Dermis blood vessel endothelial cell (primary cell): ENCODE measurements around the gene BBLN. TPM values are rescaled to one million over a fixed set of nuclear protein-coding genes. Genes with fewer than 3 reads are reported as not detected.

ENCODE experiments used
- DNase-seq: peaks from one replicate; pipeline ENCODE4 v3.0.0; 2010
- total RNA-seq: library from RNA; depleted of rRNA; stranded (reverse); fragments of >200 nt; gene quantifications from 2 replicates; pipeline ENCODE4 v1.2.3, GENCODE V29; 2014

BBLN gene
- total RNA-seq, 1 donor from 2014 or later = 77.1 TPM

DNA sequence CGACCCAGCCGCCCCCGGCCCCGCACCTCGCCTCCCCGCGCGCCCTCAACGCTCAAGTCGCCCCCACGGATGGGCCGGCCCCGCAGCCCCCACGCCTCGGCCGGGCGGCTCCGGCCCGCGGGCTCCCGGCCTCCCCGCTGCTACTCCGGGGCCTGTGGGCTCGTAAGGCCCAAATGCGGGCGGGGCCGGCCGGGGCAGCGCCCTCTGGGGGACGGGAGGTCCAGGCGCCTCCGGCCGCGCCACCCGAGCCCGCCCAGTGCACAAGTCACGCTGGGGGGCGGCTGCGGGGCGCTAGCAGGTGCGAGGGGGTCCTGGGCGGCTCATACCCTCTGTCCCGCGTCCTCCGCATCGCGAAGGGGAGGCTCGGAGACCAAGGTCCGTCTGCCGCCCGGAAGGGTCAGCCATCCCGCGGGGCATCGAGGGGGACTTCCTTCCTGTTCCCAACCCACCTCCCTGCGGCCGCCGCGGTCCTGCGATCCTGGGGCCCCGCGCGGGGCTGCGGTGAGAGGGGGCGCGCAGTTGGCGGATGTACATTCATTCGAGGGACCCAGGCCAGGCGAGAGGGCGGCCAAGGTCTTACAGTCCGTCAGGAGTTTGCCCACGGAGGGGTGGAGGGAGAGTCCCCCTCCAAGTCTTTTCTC is 31.5 kb downstream of the BBLN start, which contains the start of gene CIZ1:
CIZ1 (minus strand) TSS at position 167 of the 641 bp plus-strand sequence. CDS start 715 bp downstream, outside the sequence.
- DNase-seq = peak; percentile 89

DNA sequence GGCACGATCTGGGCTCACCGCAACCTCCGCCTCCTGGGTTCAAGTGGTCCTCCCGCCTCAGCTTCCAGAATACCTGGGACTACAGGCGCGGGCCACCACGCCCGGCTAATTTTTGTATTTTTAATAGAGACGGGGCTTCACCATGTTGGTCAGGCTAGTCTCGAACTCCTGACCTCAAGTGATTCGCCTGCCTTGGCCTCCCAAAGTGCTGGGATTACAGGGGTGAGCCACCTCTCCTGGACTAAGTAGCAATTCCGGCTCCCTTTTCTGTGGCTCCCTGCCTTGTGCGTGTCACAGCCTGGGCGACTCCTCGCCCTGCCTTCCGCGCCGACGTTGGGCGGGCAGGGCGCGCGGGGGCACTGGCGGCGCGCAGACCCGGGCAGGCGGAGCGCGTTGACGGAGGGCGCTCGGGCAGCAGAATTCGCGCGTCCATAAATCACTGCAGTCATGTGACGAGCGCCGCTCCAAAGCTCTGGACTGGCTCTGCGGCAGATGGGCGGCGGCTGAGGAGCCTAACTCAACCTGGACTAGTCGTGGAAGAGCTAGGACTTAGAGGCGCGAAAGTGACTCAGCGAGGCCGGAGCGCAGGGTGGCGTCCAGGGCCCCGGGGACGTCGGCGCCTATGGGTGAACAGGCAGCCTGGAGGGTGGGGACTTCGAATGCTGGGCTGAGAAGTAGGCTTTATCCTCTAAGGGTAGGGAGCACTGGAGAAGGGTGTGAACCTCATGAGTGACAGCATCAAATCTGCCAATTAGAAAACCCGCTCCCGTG is 32.7 kb downstream of the BBLN start:
- DNase-seq = peak; percentile 90

DNA sequence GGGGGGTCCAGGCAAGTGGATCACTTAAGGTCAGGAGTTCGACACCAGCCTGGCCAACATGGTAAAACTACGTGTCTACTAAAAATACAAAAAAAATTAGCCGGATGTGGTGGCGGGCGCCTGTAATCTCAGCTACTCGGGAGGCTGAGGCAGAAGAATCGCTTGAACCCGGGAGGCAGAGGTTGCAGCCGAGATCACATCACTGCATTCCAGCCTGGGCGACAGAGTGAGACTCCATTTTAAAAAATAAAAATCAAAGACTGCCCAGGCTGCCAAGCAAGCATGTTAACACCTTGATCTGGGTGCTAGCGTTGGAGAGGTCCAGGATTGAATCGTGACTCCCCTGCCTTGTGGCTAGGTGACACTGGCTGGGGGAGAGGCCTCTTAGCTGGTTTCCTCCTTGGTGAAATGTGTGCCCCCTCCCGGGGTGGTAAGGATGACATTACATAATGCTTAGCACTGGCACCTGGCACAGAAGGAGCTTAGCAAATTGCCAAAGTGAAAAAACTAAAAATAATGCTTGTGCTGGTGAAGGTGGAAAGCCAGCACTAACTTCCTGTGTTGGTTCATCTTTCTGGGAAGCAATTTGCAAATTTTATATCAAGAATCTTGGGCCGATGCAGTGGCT is 33.5 kb downstream of the BBLN start:
- DNase-seq = no peak

DNA sequence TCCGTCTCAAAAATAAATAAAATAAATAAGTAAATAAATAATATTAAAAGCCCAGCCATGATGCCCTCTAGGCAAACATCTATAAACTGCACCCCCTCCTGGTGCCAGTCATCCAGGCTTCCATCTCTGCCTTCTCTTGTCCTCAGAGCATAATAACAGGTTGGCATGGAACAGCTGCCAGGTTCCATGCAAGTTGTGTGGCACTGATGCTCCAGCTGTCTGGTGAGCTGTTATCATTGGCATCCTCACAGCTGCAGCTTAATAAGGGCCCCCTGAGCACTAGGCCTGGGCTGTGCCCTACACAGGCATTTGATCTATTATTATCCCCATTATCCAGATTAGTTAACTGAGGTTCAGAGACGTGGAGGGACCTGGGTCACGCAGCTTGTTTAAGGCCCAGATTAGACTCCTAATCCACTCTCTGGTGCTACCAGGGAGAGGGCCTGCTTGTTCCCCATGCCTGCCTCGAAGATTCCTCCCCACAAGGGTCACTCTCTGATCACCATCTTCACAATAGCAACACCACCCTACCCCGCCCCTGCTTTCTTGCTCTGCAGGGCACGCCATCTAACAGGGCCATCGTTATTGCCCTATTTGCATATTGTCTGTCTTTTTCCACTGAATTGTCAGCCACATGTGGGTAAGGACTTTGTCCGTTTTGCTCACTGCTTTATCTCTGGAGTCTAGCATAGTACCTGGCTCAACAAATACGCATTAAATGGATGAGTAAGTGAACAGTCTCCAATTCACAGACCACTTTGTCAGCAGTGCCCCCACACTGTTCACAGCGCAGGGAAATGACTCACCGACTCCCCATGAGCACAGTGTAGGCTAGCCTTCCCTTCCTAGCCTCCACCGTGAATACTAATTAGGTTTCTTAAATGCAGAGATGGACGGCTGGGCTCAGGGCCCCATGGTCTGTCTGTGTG is 41.6 kb downstream of the BBLN start:
- peak; percentile 53 for DNase-seq

GRCh38 chr9:128202648-128203023 is 42.6 kb downstream of the BBLN start:
- no peak for DNase-seq

DNA sequence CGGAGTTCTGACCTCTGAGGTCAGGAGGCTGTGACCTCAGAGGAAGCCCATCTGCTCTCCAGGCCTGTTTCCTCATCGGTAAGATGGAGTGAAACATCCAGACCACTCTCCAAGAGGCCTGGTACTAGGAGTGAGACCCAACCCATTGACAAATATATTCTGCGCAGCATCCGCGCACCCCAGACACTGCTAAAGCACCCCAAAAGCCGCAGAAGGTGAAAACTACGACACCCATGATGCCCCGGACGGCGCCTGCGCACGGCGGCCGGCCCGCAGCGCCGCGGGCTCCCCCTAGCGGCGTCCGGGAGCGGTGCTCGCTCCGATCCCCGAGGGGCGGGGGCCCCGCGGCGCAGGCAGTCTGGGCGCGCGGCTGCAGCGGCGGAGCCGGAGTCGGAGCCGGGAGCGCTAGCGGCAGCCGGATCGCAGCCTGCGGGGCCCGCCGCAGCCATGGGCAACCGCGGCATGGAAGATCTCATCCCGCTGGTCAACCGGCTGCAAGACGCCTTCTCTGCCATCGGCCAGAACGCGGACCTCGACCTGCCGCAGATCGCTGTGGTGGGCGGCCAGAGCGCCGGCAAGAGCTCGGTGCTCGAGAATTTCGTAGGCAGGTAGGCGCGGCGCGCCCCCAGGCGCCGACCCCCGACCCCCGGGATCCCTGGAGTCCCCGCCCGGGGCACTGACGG is 43.1 kb downstream of the BBLN start, which contains the start of gene DNM1:
DNM1 (plus strand) TSS at position 356 of the 683 bp plus-strand sequence; CDS start at position 448, 92 bp downstream.
- peak; percentile 64 for DNase-seq

DNA sequence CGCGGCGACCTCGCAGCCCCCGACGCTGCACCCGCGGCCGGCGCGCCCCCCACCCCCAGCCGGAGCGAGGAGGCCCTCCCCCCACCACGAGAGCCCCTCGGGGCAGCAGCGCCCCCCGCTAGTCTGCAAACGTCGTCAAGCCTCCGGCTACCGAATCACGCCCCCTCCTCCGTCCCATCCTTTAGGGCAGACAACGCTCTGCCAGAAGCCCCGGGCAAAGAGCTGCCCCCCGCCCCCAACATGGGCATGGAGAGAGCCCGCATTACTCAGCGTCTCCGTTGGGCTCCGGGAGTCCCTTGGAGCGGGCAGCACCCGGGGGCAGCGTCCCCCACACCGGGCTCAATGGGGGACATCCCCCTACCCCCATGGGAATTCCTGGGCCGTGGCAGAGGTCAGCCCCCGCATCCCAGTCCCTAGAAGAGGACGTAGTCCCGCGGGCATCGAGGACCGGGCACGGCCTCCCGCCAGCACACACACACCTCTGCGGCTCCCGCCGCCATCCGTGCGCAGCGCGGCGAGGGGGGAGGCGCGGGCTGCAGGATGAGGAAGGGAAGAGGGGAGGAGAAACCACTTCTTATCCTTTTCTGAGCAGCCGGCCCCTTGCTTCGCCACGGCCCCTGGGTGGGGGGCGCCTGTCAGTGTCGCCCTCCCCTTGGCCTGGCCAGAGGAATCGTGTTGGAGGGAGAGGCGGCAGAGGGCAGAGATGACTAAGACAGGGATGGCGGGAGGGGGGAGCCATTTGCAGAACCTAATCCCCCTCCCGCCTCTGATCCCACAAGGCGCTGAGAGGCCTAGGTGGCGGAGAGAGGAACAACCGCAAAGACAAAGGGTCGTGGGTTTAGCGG is 43.9 kb downstream of the BBLN start:
- DNase-seq = peak; percentile 23

- no peak for DNase-seq
Observed at GRCh38 chr9:128204858-128205257, 44.8 kb downstream of the BBLN start.

DNA sequence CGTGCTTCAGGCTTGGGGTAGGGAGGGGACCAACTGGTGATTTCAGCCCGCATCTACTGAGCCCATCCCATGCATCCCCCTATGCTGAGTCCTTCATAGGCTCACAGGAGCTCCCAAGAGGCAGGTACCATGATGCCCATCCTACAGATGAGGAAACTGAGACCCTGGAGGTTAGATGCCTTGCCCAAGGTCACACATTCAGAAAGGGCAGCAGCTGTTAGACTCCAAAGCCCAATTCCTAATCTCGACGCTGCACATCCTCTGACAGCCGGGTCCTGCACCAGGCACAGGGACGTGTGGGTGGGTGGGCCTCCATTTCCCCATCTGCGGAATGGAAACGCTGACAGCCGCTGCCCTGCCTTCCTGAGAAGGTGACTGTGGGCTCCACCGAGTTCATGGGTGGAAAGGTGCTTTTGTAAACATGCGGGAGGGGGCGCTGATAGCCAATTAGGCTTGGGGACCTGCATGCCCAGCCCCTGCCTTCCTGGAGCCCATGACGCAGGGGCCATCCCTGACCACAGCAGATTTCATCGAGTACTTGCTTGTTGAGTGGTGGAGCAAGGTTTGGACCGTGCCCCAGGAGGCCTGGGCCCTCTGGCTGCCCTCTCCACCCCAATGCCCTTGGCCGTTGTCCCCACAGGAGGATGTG is 45.4 kb downstream of the BBLN start:
- no peak for DNase-seq

- DNase-seq = no peak
Observed at GRCh38 chr9:128206484-128206883, 46.4 kb downstream of the BBLN start.

DNA sequence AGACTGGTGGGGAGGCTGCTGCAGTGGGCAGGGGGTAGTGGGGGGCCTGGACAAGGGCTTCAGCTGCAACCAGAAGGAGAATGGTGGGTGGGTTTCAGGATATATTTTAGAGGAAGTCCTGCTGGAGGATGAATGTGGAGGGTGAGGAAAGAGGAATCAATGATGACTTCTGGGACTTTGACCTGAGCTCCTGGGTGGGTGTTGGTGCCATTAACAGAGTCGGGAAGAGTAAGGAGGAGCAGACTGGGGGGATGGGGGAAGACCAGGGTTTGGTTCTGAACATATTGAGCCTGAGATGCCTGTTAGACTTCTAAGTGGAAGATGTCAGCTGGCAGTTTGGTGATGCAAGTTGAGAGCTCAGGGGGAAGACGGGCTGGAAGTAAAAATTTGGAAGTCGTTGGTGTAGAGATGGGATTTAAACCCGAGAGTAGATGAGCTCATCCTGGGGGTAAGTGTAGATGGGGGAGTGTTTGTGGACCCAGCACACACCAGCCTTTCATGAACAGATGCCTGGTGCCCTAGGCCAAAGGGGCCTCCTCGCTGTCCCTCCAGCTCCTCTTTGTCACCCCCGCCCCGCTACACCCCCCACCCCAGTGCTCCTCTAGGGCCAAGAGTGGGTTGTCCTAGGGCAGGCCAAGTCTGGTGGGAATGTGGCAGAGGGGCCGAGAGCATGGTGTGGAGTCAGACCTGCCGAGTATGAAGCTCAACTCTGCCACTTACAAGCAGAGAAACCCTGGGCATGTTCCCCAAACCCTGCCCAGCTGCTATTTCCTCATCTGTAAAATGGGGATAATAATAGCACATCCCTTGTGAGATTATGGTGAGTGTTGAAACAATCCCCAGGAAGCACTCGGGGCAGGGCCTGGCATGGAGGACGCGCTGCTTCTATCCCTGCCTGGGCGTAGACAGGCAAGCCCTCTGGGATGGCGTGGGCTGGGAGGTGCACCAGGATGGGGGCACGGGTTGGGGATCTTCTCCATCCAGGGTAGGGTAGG is 47.1 kb downstream of the BBLN start:
- no peak for DNase-seq

GRCh38 chr9:128208386-128208785 is 48.3 kb downstream of the BBLN start:
- DNase-seq = no peak

- no peak for DNase-seq
Observed at GRCh38 chr9:128208946-128209669, 49.0 kb downstream of the BBLN start.

DNA sequence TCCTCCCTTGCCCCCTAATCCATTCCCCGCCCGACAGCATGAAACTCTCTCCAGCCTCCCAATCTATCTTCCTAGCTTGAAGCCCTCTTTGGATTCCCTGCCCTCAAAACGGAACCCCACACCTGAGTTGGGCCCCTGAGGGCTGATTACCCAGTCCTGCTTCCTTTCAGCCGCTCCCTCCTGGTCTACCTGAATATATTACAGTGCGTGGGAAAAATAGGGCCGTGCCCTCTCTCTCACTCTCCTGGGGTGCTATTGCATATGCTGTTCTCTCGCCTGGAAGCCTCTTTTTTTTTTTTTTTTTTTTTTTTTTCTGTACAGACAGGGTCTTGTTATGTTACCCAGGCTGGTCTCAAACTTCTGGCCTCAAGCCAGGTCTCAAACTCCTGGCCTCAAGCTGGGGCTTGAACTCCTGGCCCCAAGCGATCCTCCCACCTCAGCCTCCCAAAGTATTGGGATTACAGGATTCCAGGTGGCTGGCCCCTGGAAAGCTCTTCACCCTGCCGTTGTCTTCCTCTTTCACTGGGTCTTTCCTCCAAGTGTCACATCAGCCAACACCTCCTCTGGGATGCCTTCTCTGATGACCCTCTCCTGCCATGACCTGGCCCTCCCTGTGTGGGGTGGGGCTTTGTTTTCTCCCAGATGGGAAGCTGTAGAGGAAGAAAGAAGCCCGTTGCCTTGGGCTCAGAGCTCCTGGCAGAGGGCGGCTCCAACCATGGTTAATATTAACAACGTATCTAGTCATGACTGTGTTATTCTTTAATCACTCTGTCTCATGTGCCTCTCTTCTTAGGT is 51.3 kb downstream of the BBLN start:
- DNase-seq = no peak

DNA sequence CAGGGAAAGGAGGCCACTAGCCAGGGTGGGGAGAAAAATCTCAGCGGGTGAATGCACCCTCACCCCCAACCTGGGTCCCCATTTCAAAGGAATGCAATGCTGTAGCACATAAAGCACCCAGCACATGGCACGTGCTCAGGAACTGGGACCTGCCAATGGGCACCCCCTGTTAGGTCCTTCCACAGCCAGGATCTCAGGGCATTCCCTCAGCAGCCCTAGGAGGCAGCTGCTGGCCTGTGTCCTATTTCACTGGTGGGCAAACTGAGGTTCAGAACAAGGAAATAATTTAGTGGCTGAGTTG is 51.9 kb downstream of the BBLN start:
- DNase-seq = no peak
